ENCODE results near the gene LRMDA. TPM values are rescaled to one million over a fixed set of nuclear protein-coding genes. Genes with fewer than 3 reads are reported as not detected.

The LRMDA gene
- total RNA-seq, 1 experiment from 2014 or later, result not detected

DNA sequence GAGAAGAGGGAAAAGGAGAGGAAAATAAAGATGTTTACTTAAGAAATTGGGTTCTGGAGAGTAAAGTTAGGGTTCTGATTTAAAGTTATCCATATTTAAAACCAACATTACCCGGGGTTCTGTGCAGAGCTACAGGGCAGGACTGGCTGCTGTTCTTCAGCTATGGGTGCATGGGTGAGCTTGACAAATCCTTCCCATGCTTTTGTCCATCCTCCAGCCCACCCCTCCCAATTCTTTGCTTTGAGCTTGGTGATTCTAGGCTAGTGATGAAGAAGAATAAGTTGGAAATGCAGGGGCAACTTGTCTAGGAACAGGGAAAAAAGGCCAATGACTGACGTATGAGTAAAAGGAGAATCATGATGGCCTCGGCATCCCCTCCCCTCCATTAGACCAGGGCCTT lies 636.0 kb downstream of the LRMDA start:
- POLR2A ChIA-PET (ENCODE audit: low non-redundant PET), result no interaction called here

DNA sequence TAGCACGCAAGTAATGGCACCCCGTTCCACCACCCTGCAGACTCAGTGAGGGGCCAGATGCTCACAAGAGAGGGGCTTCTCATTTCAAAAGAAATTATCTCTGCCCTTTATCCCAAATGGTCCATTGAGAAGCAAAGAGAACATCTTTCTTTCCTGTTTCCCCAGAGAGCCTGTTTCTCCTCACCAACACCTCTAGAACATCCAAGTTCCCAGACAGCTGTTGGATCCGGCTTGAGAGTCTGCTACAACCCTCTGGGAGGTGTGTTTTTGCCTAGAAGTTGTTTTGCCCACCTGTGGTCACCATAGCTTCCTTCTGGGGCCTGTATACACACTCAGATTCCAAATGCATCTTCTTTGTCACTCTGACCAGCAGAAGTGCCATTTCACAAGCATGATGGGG lies 637.4 kb downstream of the LRMDA start:
- Histone ChIP-seq H3K36me3 (ENCODE audit: insufficient read depth, low read length, poor library complexity, severe bottlenecking) (no peaks in the 10 kb centered on the region), H3K27me3 (replicated peaks; ENCODE audit: insufficient read depth, low read depth, low read length, poor library complexity) (no peaks in the 10 kb centered on the region), H3K4me3 (ENCODE audit: low read depth, low read length, poor library complexity, severe bottlenecking) (no peak overlapping the region), H3K9me3 (ENCODE audit: low read depth, low read length, poor library complexity, severe bottlenecking) (no peaks in the 10 kb centered on the region), H3K27ac (ENCODE audit: low read depth, low read length, poor library complexity, severe bottlenecking) (no peak overlapping the region), H3K4me1 (ENCODE audit: insufficient read depth, low read length, poor library complexity, severe bottlenecking) (no peaks in the 10 kb centered on the region)
- TF ChIP-seq, protein P1, sequence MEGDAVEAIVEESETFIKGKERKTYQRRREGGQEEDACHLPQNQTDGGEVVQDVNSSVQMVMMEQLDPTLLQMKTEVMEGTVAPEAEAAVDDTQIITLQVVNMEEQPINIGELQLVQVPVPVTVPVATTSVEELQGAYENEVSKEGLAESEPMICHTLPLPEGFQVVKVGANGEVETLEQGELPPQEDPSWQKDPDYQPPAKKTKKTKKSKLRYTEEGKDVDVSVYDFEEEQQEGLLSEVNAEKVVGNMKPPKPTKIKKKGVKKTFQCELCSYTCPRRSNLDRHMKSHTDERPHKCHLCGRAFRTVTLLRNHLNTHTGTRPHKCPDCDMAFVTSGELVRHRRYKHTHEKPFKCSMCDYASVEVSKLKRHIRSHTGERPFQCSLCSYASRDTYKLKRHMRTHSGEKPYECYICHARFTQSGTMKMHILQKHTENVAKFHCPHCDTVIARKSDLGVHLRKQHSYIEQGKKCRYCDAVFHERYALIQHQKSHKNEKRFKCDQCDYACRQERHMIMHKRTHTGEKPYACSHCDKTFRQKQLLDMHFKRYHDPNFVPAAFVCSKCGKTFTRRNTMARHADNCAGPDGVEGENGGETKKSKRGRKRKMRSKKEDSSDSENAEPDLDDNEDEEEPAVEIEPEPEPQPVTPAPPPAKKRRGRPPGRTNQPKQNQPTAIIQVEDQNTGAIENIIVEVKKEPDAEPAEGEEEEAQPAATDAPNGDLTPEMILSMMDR (conservative IDR thresholded peaks at IDR 0.05; ENCODE audit: low read depth, low read length), result no peak
- TF ChIP-seq EZH2 (IDR thresholded peaks at IDR 0.05; ENCODE audit: borderline replicate concordance, low read depth, low read length, poor library complexity, severe bottlenecking), result no peak
- ChIA-PET POLR2A (ENCODE audit: low non-redundant PET) (no interaction called here), CTCF (no interaction called here)
- BruUV-seq (replicated peaks), result no TSS peak
- intact Hi-C loops (cut with micrococcal nuclease; ENCODE audit: unreplicated experiment), result no loop called here
- no peak for DNase-seq (ENCODE audit: low spot score)

More for the DNA sequence above, 636.0 kb downstream of the LRMDA start:
- no peaks in the 10 kb centered on the region for H3K4me1 ChIP-seq (ENCODE audit: insufficient read depth, low read length, poor library complexity, severe bottlenecking)
- H3K27me3 ChIP-seq (replicated peaks; ENCODE audit: insufficient read depth, low read depth, low read length, poor library complexity), result no peaks in the 10 kb centered on the region
- no peak overlapping the region for H3K27ac ChIP-seq (ENCODE audit: low read depth, low read length, poor library complexity, severe bottlenecking)
- H3K36me3 ChIP-seq (ENCODE audit: insufficient read depth, low read length, poor library complexity, severe bottlenecking), result no peaks in the 10 kb centered on the region
- TF ChIP-seq, protein P1 (conservative IDR thresholded peaks at IDR 0.05; ENCODE audit: low read depth, low read length), result no peak
- TF ChIP-seq EZH2 (IDR thresholded peaks at IDR 0.05; ENCODE audit: borderline replicate concordance, low read depth, low read length, poor library complexity, severe bottlenecking), result no peak
- no peaks in the 10 kb centered on the region for H3K9me3 ChIP-seq (ENCODE audit: low read depth, low read length, poor library complexity, severe bottlenecking)
- no TSS peak for BruUV-seq (replicated peaks)
- DNase-seq (ENCODE audit: low spot score), result no peak
- CTCF ChIA-PET, result no interaction called here
- intact Hi-C loops (cut with micrococcal nuclease; ENCODE audit: unreplicated experiment), result no loop called here
- H3K4me3 ChIP-seq (ENCODE audit: low read depth, low read length, poor library complexity, severe bottlenecking), result no peak overlapping the region

DNA sequence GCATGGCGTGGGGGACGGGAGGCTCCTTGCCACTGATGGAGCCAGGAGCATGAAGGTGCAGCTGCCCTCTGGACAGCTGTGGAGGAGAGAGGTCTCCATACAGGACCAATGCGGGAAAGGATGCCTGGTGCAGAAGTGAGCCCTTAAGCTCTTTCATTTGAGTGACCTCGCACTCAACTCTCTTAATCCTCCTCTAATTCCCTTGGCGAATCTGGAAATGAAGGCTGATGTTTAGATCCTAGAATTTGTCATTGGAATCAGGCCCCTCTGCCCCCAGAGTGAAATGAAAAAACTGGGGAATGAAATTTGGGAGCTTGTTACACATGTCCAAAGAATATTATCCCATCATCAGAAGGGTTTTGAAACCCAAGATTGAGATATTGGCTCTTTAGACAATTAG lies 639.5 kb downstream of the LRMDA start:
- intact Hi-C loops (cut with micrococcal nuclease; ENCODE audit: unreplicated experiment), result no loop called here
- Histone ChIP-seq H3K9me3 (ENCODE audit: low read depth, low read length, poor library complexity, severe bottlenecking) (no peaks in the 10 kb centered on the region), H3K4me3 (ENCODE audit: low read depth, low read length, poor library complexity, severe bottlenecking) (no peak overlapping the region), H3K4me1 (ENCODE audit: insufficient read depth, low read length, poor library complexity, severe bottlenecking) (no peaks in the 10 kb centered on the region), H3K36me3 (ENCODE audit: insufficient read depth, low read length, poor library complexity, severe bottlenecking) (no peaks in the 10 kb centered on the region), H3K27ac (ENCODE audit: low read depth, low read length, poor library complexity, severe bottlenecking) (no peak overlapping the region), H3K27me3 (replicated peaks; ENCODE audit: insufficient read depth, low read depth, low read length, poor library complexity) (no peaks in the 10 kb centered on the region)
- DNase-seq (ENCODE audit: low spot score), result no peak
- TF ChIP-seq, protein P1 (conservative IDR thresholded peaks at IDR 0.05; ENCODE audit: low read depth, low read length), result no peak
- no peak for TF ChIP-seq EZH2 (IDR thresholded peaks at IDR 0.05; ENCODE audit: borderline replicate concordance, low read depth, low read length, poor library complexity, severe bottlenecking)
- ChIA-PET CTCF (no interaction called here), POLR2A (ENCODE audit: low non-redundant PET) (no interaction called here)
- BruUV-seq (replicated peaks), result no TSS peak
